ENCODE results near the gene APOL6. TPM values are rescaled to one million over a fixed set of nuclear protein-coding genes. Genes with fewer than 3 reads are reported as not detected.

Gene APOL6
- total RNA-seq, 1 experiment from 2014 or later = 13.9 TPM

DNA sequence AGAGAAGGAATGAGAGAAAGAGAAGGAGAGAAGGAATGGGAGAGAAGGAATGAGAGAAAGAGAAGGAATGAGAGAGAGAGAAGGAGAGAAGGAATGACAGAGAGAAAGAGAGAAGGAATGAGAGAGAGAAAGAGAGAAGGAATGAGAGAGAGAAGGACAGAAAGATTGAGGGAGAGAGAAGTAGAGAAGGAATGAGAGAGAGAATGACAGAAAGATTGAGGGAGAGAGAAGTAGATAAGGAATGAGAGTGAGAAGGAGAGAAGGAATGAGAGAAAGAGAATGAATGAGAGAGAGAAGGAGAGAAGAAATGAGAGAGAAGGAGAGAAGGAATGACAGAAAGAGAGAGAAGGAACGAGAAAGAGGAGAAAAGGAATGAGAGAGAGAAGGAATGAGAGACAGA, 35.3 kb downstream of the APOL6 start:
- no peak overlapping the region for H3K27ac Mint-ChIP-seq (ENCODE audit: unreplicated experiment)
- intact Hi-C loops (cut with micrococcal nuclease; ENCODE audit: unreplicated experiment) = no loop called here
- H3K36me3 Mint-ChIP-seq (ENCODE audit: insufficient read depth, unreplicated experiment) = no peaks in the 10 kb centered on the region
- TF ChIP-seq, protein P1, sequence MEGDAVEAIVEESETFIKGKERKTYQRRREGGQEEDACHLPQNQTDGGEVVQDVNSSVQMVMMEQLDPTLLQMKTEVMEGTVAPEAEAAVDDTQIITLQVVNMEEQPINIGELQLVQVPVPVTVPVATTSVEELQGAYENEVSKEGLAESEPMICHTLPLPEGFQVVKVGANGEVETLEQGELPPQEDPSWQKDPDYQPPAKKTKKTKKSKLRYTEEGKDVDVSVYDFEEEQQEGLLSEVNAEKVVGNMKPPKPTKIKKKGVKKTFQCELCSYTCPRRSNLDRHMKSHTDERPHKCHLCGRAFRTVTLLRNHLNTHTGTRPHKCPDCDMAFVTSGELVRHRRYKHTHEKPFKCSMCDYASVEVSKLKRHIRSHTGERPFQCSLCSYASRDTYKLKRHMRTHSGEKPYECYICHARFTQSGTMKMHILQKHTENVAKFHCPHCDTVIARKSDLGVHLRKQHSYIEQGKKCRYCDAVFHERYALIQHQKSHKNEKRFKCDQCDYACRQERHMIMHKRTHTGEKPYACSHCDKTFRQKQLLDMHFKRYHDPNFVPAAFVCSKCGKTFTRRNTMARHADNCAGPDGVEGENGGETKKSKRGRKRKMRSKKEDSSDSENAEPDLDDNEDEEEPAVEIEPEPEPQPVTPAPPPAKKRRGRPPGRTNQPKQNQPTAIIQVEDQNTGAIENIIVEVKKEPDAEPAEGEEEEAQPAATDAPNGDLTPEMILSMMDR (IDR thresholded peaks at IDR 0.05; ENCODE audit: insufficient read depth in 1 of 2, low read depth in 1 of 2, low read length in 1 of 2, severe bottlenecking in 1 of 2, unreplicated experiment in 1 of 2) = no peak
- H3K9me3 Mint-ChIP-seq (ENCODE audit: unreplicated experiment) = peaks cover 21% of the 10 kb centered on the region
- H3K27me3 Mint-ChIP-seq (ENCODE audit: insufficient read depth, unreplicated experiment) = peaks cover 6% of the 10 kb centered on the region
- Histone ChIP-seq H3K9me3 (peaks cover 5% of the 10 kb centered on the region; the same call in 1 of the 2 replicates), H3K27me3 (replicated peaks; ENCODE audit: control insufficient read depth, insufficient read depth, low read length) (no peaks in the 10 kb centered on the region), H3K4me1 (no peaks in the 10 kb centered on the region), H3K4me3 (ENCODE audit: low read depth, low read length) (no peak overlapping the region), H3K36me3 (ENCODE audit: control insufficient read depth, insufficient read depth, low read length) (no peaks in the 10 kb centered on the region)
- DNase-seq = no peak
- POLR2A ChIA-PET = no interaction called here
- H3K4me1 Mint-ChIP-seq (ENCODE audit: low read depth, unreplicated experiment) = no peaks in the 10 kb centered on the region
- BruUV-seq (replicated peaks) = no TSS peak
- CTCF ChIA-PET = no interaction called here
- no peak overlapping the region for H3K4me3 Mint-ChIP-seq (ENCODE audit: unreplicated experiment)

DNA sequence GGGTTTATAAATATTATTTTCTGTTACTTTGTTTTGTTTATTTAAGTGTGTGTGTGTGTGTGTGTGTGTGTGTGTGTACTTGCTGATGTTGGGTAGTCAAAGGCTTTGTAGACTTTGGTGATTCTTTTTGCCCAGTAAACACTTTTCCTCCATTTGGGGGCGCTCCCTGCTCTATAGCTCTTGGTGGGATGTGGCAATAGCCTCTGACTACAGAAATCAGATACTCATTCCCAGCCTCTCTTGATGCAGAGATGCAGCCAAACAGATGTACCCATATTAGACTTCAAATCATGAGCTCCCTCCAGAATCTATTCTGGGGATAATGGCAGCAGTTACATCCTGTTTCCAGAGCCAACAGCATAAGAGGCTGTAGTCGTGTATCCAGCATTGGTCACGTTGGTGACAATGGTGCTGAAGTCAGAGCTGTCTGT, 36.0 kb downstream of the APOL6 start:
- Histone ChIP-seq H3K4me3 (ENCODE audit: low read depth, low read length) (no peak overlapping the region), H3K4me1 (no peaks in the 10 kb centered on the region), H3K9me3 (peaks cover 5% of the 10 kb centered on the region; the same call in 1 of the 2 replicates), H3K27me3 (replicated peaks; ENCODE audit: control insufficient read depth, insufficient read depth, low read length) (no peaks in the 10 kb centered on the region), H3K36me3 (ENCODE audit: control insufficient read depth, insufficient read depth, low read length) (no peaks in the 10 kb centered on the region)
- H3K36me3 Mint-ChIP-seq (ENCODE audit: insufficient read depth, unreplicated experiment) = no peaks in the 10 kb centered on the region
- intact Hi-C loops (cut with micrococcal nuclease; ENCODE audit: unreplicated experiment) = no loop called here
- POLR2A ChIA-PET = no interaction called here
- H3K4me3 Mint-ChIP-seq (ENCODE audit: unreplicated experiment) = no peak overlapping the region
- CTCF ChIA-PET = no interaction called here
- TF ChIP-seq, protein P1 (IDR thresholded peaks at IDR 0.05; ENCODE audit: insufficient read depth in 1 of 2, low read depth in 1 of 2, low read length in 1 of 2, severe bottlenecking in 1 of 2, unreplicated experiment in 1 of 2) = no peak
- H3K4me1 Mint-ChIP-seq (ENCODE audit: low read depth, unreplicated experiment) = no peaks in the 10 kb centered on the region
- H3K27ac Mint-ChIP-seq (ENCODE audit: unreplicated experiment) = no peak overlapping the region
- H3K27me3 Mint-ChIP-seq (ENCODE audit: insufficient read depth, unreplicated experiment) = peaks cover 6% of the 10 kb centered on the region
- BruUV-seq (replicated peaks) = no TSS peak
- peaks cover 21% of the 10 kb centered on the region for H3K9me3 Mint-ChIP-seq (ENCODE audit: unreplicated experiment)
- no peak for DNase-seq

DNA sequence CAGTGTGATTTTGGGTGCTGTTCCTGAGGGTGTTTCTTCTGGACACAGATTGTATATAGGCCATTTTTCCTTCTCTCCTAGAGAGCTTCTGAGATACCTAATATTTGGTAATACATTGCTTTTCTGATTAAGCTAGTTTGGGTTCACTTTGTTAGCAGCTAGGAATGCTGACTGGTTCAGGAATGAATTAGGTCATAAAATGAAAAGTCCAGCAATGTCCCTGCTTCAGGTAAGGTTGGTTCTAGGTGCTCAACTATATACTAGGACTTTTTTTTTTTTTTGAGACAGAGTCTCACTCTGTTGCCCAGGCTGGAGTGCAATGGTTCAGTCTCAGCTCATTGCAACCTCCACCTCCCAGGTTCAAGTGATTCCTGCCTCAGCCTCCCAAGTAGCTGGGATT, 36.5 kb downstream of the APOL6 start:
- H3K27ac Mint-ChIP-seq (ENCODE audit: unreplicated experiment) = no peak overlapping the region
- TF ChIP-seq, protein P1 (IDR thresholded peaks at IDR 0.05; ENCODE audit: insufficient read depth in 1 of 2, low read depth in 1 of 2, low read length in 1 of 2, severe bottlenecking in 1 of 2, unreplicated experiment in 1 of 2) = no peak
- H3K27me3 Mint-ChIP-seq (ENCODE audit: insufficient read depth, unreplicated experiment) = peaks cover 6% of the 10 kb centered on the region
- Histone ChIP-seq H3K4me1 (no peaks in the 10 kb centered on the region), H3K4me3 (ENCODE audit: low read depth, low read length) (no peak overlapping the region), H3K27me3 (replicated peaks; ENCODE audit: control insufficient read depth, insufficient read depth, low read length) (no peaks in the 10 kb centered on the region), H3K9me3 (peaks cover 5% of the 10 kb centered on the region; the same call in 1 of the 2 replicates), H3K36me3 (ENCODE audit: control insufficient read depth, insufficient read depth, low read length) (no peaks in the 10 kb centered on the region)
- H3K4me3 Mint-ChIP-seq (ENCODE audit: unreplicated experiment) = no peak overlapping the region
- DNase-seq = no peak
- H3K36me3 Mint-ChIP-seq (ENCODE audit: insufficient read depth, unreplicated experiment) = no peaks in the 10 kb centered on the region
- ChIA-PET CTCF (no interaction called here), POLR2A (no interaction called here)
- no peaks in the 10 kb centered on the region for H3K4me1 Mint-ChIP-seq (ENCODE audit: low read depth, unreplicated experiment)
- intact Hi-C loops (cut with micrococcal nuclease; ENCODE audit: unreplicated experiment) = no loop called here
- BruUV-seq (replicated peaks) = no TSS peak
- H3K9me3 Mint-ChIP-seq (ENCODE audit: unreplicated experiment) = peaks cover 21% of the 10 kb centered on the region
